ENCODE measurements around the gene SGMS1.

- no peak for TF ChIP-seq POLR2A (IDR thresholded peaks at IDR 0.05)
- no peak for TF ChIP-seq CTCF (IDR thresholded peaks at IDR 0.05)
These were observed 18.3 kb downstream of the SGMS1 start for GRCh38 chr10:50605269-50605950.
